Fibroblast of skin of left biceps (primary cell): ENCODE measurements around the gene FANCC.

Source experiments
- DNase-seq, 2 experiments: peaks; one replicate each; pipeline ENCODE4 v3.0.0-alpha.2; 2013; ENCODE audit warnings: low read depth in 2 of 2

The FANCC gene

GRCh38 chr9:95124582-95125367 lies 192.7 kb downstream of the FANCC start:
- no peak for DNase-seq

GRCh38 chr9:95120781-95121370 lies 196.6 kb downstream of the FANCC start:
- DNase-seq: no peak

GRCh38 chr9:95118596-95118995 lies 198.9 kb downstream of the FANCC start:
- no peak for DNase-seq

GRCh38 chr9:95116808-95117204 lies 200.7 kb downstream of the FANCC start:
- no peak for DNase-seq

GRCh38 chr9:95116002-95116807 lies 201.3 kb downstream of the FANCC start:
- no peak for DNase-seq

- no peak for DNase-seq
Measured at GRCh38 chr9:95115104-95115503, 202.4 kb downstream of the FANCC start.

GRCh38 chr9:95112436-95113280 lies 204.9 kb downstream of the FANCC start:
- DNase-seq: no peak

- no peak for DNase-seq
Measured at GRCh38 chr9:95111716-95112115, 205.8 kb downstream of the FANCC start.

GRCh38 chr9:95110921-95111525 lies 206.5 kb downstream of the FANCC start:
- DNase-seq: no peak

GRCh38 chr9:95109456-95109855 lies 208.1 kb downstream of the FANCC start:
- no peak for DNase-seq

- no peak for DNase-seq
Measured at GRCh38 chr9:95108777-95109176, 208.7 kb downstream of the FANCC start.

- no peak for DNase-seq
Measured at GRCh38 chr9:95107976-95108375, 209.5 kb downstream of the FANCC start.

GRCh38 chr9:95107001-95107749 lies 210.3 kb downstream of the FANCC start:
- no peak for DNase-seq

GRCh38 chr9:95105519-95106287 lies 211.8 kb downstream of the FANCC start:
- DNase-seq: no peak

GRCh38 chr9:95104980-95105379 lies 212.5 kb downstream of the FANCC start:
- DNase-seq: no peak

GRCh38 chr9:95104581-95104960 lies 212.9 kb downstream of the FANCC start:
- no peak for DNase-seq

GRCh38 chr9:95103871-95104580 lies 213.5 kb downstream of the FANCC start:
- no peak for DNase-seq

GRCh38 chr9:95103281-95103771 lies 214.2 kb downstream of the FANCC start:
- no peak for DNase-seq

- no peak for DNase-seq
Measured at GRCh38 chr9:95102572-95102971, 214.9 kb downstream of the FANCC start.
